GM06990 (cell line): ENCODE measurements around the gene PLA2G4D.

Source experiments
- DNase-seq: peaks from one replicate; pipeline ENCODE4 v3.0.0-alpha.2; 2011; ENCODE audit not compliant: insufficient read length; ENCODE audit errors: extremely low read depth
- H3K27me3 ChIP-seq: replicated peaks from 2 replicates; pipeline ENCODE4 v1.6.0; 2011; ENCODE audit warnings: low read length; ENCODE audit not compliant: control insufficient read depth, insufficient read depth
- H3K36me3 ChIP-seq: 2 replicates; pipeline ENCODE4 v1.5.1; 2011; ENCODE audit warnings: low read length; ENCODE audit not compliant: control insufficient read depth, insufficient read depth
- H3K4me3 ChIP-seq: replicated peaks from 2 replicates; pipeline ENCODE4 v1.5.1; 2011; ENCODE audit warnings: low read depth, mild to moderate bottlenecking, control low read depth, low read length
- CTCF ChIP-seq: IDR thresholded peaks from 2 replicates; pipeline ENCODE4 v1.5.1; 2011; ENCODE audit warnings: low read length, control low read depth, mild to moderate bottlenecking, inconsistent platforms; ENCODE audit not compliant: insufficient read depth, poor library complexity, severe bottlenecking

Gene PLA2G4D

DNA sequence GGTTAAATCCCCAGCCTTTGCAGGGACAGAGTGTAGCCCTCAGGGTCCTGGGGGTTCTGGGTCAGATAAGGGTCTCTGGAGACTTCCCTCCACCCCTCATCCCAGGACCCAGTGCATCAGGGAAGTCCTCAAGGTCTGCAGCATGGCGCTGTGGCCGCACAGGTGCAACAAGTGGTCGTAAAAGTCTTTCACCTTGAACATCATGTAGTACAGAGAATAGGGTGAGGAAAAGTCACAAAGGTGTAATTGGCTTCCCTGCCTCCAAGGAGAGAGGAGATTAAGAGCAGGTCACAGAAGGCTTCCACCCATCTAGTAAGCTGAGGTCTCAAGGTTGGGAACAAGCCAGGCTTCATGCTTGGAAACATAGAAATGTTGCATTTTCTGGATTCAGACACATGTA, 29.2 kb upstream of the PLA2G4D start:
- H3K4me3 ChIP-seq, result no peak overlapping the region
- H3K27me3 ChIP-seq, result no peaks in the 10 kb centered on the region; the same call in 1 of the 2 replicates
- no peak for DNase-seq
- no peaks in the 10 kb centered on the region for H3K36me3 ChIP-seq
- TF ChIP-seq CTCF, result no peak

DNA sequence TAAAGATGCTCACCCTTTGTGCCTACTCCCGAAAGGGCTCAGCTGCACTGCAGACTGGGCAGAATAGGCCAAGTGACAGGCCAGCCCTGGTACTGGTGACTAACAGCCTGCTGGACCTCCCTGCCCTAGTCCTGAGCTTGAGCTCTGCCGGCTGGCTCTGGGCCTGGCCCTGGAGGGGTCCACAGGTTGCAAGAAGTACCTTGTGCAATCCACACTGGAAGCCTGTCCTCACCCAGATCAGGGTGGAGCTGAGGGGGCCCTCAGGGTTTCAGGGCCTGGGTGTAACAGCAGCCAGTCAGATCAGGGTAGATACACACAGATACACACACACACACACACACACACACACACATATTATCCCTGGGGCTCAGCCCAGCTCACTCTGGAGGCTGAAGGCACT, 27.3 kb upstream of the PLA2G4D start:
- Histone ChIP-seq H3K27me3 (no peaks in the 10 kb centered on the region; the same call in 1 of the 2 replicates), H3K4me3 (no peak overlapping the region), H3K36me3 (no peaks in the 10 kb centered on the region)
- no peak for TF ChIP-seq CTCF
- DNase-seq, result no peak

GRCh38 chr15:42121021-42121420, 26.7 kb upstream of the PLA2G4D start:
- DNase-seq, result no peak
- Histone ChIP-seq H3K36me3 (no peaks in the 10 kb centered on the region), H3K27me3 (no peaks in the 10 kb centered on the region; the same call in 1 of the 2 replicates), H3K4me3 (no peak overlapping the region)
- no peak for TF ChIP-seq CTCF

DNA sequence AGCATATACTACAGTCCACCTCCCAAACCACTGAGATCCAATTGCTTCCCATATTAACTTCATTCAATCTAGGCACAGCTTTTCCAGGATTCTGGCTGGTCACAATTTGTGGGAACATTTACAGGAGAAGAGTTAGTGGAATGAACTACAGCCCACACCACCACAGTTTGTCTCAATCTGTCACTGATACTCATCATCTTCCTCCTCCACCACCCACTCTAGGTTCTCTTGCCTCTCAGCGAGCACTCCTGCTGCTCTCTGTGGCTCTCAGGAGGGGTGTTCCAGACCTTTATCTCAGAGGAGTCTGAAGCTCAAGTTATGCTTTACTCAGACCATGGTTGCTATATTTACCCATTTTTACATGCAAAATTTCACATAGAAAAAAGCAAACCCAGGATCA, 25.9 kb upstream of the PLA2G4D start:
- no peak overlapping the region for H3K4me3 ChIP-seq

GRCh38 chr15:42119446-42119760, 25.0 kb upstream of the PLA2G4D start:
- Histone ChIP-seq H3K27me3 (no peaks in the 10 kb centered on the region; the same call in 1 of the 2 replicates), H3K4me3 (no peak overlapping the region), H3K36me3 (no peaks in the 10 kb centered on the region)
- no peak for DNase-seq
- no peak for TF ChIP-seq CTCF

More for the DNA sequence above, 25.9 kb upstream of the PLA2G4D start:
- no peaks in the 10 kb centered on the region for H3K36me3 ChIP-seq
- TF ChIP-seq CTCF, result no peak
- no peaks in the 10 kb centered on the region; the same call in 1 of the 2 replicates for H3K27me3 ChIP-seq
- no peak for DNase-seq
